H1 (cell line): Measurements from ENCODE around the gene LHPP. TPM values are rescaled to one million over a fixed set of nuclear protein-coding genes. Genes with fewer than 3 reads are reported as not detected.

ENCODE experiments used
- ASH2L ChIP-seq: fragments of 200-600, 300-600 bp; sonication (generic); IDR thresholded peaks from one replicate; pipeline ENCODE4 v1.7.1; 2017; ENCODE audit warnings: low read length
- BCL11A ChIP-seq, 2 experiments: IDR thresholded peaks; one replicate each; pipeline ENCODE4 v1.6.1; 2011; ENCODE audit warnings: low read depth in 2 of 2, low read length in 2 of 2, mild to moderate bottlenecking in 2 of 2
- BRCA1 ChIP-seq: IDR thresholded peaks from 2 replicates; pipeline ENCODE4 v1.6.1; 2012; ENCODE audit warnings: low read depth, low read length, improper control_type of control experiment
- CBX5 ChIP-seq: fragments of 300-800, 300-1000 bp; sonication (generic); IDR thresholded peaks from 2 replicates; pipeline ENCODE4 v1.7.1; 2016; ENCODE audit warnings: antibody characterized with exemption, low read length, low read depth
- GABPA ChIP-seq: IDR thresholded peaks from 2 replicates; pipeline ENCODE4 v1.6.1; 2011; ENCODE audit warnings: mild to moderate bottlenecking, low read length, moderate library complexity, borderline replicate concordance; ENCODE audit not compliant: insufficient read depth
- JUND ChIP-seq: IDR thresholded peaks from 2 replicates; pipeline ENCODE4 v1.6.1; 2011; ENCODE audit warnings: mild to moderate bottlenecking, improper control_type of control experiment, low read length
- KDM5A ChIP-seq: fragments of 200-600 bp; IDR thresholded peaks from 2 replicates; pipeline ENCODE4 v1.7.1; 2012; ENCODE audit warnings: mild to moderate bottlenecking, low read length, inconsistent platforms, mixed read lengths
- SIRT6 ChIP-seq: IDR thresholded peaks from one replicate; pipeline ENCODE4 v1.7.1; 2012; ENCODE audit warnings: low read length, inconsistent platforms
- SIX5 ChIP-seq: IDR thresholded peaks from 2 replicates; pipeline ENCODE4 v1.6.1; 2011; ENCODE audit warnings: mild to moderate bottlenecking, low read depth, low read length
- polyA plus RNA-seq, 7 experiments: library from polyadenylated mRNA; depleted of rRNA in 3 of 7; stranded (reverse) in 5 of 7; unstranded in 2 of 7; fragments of >200 nt in 5 of 7; fragments of 200-250 nt in 2 of 7; gene quantifications; 1 replicate in 5 of 7; 2 replicates in 1 of 7; 4 replicates in 1 of 7; pipeline versions ENCODE4 v1.2.1 to v1.2.3, GENCODE V29; 2011 to 2013; ENCODE audit warnings: missing spikeins in 2 of 7, mixed read lengths in 2 of 7
- total RNA-seq: library from RNA; stranded (reverse); fragmentation: NEBNext Ultra II Directional; extraction: Animal tissue kit (Norgen Biotek cat#: 25700); gene quantifications from 2 replicates; pipeline ENCODE4 v1.2.1, GENCODE V29; 2021
- TF ChIP-seq, protein P1 (sequence below): fragments of 300-600 bp; sonication (generic); IDR thresholded peaks from 2 replicates; pipeline ENCODE4 v1.7.1; 2012; ENCODE audit warnings: low read length, moderate library complexity, mild to moderate bottlenecking, inconsistent platforms; ENCODE audit not compliant: insufficient replicate concordance
- TF ChIP-seq, protein P2 (sequence below): IDR thresholded peaks from 2 replicates; pipeline ENCODE4 v1.6.1; 2012; ENCODE audit warnings: inconsistent platforms

The LHPP gene
- total and polyA plus RNA-seq, 2 of the 8 experiments (the other 6 are each of a cell fraction or from before 2014, with no cell fraction given) = 26.0 to 45.0 TPM

DNA sequence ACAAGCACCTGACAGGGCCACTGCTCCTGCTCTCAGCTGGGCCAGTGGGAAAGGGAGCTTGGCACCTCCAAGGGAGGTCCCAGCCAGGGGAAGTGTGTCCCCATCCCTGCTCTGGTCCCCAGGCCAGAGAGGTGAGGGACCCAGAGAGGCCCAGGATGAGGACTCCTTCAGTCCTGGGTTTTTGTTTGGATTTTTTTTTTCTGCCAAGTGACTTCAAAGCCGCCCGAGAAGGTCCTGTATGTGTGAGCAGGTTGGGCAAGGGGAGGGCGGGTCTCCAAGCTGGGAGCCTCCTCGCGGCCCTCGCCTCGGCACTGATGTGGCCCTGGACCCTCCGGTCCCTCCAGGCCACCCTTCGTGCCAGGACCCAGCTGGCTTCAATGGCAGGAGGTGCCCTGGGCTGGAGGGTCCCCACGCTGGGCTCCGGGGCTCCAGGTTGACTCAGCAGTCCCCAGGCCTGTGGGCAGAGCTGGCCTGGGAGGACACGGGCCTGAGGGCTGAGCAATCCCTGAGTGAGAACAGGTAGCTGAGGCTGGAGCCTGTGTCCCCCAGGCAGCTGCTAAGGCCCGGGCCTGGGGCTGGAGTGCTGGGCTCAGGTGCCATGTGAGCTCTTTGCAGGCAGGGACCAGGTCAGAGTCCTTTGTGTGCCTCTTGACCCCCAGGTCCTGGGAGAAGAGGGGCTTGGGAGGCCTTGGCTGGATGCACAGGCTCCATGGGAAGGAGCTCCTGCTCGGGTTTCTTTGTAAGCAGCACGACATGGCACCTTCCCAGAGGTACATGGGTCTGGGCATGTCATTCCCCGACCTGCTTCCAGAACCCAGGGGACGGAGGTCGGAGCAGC lies 142.0 kb downstream of the LHPP start (continued):
- TF ChIP-seq, protein P1, sequence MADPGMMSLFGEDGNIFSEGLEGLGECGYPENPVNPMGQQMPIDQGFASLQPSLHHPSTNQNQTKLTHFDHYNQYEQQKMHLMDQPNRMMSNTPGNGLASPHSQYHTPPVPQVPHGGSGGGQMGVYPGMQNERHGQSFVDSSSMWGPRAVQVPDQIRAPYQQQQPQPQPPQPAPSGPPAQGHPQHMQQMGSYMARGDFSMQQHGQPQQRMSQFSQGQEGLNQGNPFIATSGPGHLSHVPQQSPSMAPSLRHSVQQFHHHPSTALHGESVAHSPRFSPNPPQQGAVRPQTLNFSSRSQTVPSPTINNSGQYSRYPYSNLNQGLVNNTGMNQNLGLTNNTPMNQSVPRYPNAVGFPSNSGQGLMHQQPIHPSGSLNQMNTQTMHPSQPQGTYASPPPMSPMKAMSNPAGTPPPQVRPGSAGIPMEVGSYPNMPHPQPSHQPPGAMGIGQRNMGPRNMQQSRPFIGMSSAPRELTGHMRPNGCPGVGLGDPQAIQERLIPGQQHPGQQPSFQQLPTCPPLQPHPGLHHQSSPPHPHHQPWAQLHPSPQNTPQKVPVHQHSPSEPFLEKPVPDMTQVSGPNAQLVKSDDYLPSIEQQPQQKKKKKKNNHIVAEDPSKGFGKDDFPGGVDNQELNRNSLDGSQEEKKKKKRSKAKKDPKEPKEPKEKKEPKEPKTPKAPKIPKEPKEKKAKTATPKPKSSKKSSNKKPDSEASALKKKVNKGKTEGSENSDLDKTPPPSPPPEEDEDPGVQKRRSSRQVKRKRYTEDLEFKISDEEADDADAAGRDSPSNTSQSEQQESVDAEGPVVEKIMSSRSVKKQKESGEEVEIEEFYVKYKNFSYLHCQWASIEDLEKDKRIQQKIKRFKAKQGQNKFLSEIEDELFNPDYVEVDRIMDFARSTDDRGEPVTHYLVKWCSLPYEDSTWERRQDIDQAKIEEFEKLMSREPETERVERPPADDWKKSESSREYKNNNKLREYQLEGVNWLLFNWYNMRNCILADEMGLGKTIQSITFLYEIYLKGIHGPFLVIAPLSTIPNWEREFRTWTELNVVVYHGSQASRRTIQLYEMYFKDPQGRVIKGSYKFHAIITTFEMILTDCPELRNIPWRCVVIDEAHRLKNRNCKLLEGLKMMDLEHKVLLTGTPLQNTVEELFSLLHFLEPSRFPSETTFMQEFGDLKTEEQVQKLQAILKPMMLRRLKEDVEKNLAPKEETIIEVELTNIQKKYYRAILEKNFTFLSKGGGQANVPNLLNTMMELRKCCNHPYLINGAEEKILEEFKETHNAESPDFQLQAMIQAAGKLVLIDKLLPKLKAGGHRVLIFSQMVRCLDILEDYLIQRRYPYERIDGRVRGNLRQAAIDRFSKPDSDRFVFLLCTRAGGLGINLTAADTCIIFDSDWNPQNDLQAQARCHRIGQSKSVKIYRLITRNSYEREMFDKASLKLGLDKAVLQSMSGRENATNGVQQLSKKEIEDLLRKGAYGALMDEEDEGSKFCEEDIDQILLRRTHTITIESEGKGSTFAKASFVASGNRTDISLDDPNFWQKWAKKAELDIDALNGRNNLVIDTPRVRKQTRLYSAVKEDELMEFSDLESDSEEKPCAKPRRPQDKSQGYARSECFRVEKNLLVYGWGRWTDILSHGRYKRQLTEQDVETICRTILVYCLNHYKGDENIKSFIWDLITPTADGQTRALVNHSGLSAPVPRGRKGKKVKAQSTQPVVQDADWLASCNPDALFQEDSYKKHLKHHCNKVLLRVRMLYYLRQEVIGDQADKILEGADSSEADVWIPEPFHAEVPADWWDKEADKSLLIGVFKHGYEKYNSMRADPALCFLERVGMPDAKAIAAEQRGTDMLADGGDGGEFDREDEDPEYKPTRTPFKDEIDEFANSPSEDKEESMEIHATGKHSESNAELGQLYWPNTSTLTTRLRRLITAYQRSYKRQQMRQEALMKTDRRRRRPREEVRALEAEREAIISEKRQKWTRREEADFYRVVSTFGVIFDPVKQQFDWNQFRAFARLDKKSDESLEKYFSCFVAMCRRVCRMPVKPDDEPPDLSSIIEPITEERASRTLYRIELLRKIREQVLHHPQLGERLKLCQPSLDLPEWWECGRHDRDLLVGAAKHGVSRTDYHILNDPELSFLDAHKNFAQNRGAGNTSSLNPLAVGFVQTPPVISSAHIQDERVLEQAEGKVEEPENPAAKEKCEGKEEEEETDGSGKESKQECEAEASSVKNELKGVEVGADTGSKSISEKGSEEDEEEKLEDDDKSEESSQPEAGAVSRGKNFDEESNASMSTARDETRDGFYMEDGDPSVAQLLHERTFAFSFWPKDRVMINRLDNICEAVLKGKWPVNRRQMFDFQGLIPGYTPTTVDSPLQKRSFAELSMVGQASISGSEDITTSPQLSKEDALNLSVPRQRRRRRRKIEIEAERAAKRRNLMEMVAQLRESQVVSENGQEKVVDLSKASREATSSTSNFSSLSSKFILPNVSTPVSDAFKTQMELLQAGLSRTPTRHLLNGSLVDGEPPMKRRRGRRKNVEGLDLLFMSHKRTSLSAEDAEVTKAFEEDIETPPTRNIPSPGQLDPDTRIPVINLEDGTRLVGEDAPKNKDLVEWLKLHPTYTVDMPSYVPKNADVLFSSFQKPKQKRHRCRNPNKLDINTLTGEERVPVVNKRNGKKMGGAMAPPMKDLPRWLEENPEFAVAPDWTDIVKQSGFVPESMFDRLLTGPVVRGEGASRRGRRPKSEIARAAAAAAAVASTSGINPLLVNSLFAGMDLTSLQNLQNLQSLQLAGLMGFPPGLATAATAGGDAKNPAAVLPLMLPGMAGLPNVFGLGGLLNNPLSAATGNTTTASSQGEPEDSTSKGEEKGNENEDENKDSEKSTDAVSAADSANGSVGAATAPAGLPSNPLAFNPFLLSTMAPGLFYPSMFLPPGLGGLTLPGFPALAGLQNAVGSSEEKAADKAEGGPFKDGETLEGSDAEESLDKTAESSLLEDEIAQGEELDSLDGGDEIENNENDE = no peak
- TF ChIP-seq GABPA (no peak), SIRT6 (no peak), CBX5 (no peak), KDM5A (no peak), JUND (no peak), ASH2L (no peak), SIX5 (no peak), BCL11A (IDR thresholded peaks at IDR 0.05; ENCODE audit: low read depth in 2 of 2, low read length in 2 of 2) (no peak), BRCA1 (no peak)
- TF ChIP-seq, protein P2, sequence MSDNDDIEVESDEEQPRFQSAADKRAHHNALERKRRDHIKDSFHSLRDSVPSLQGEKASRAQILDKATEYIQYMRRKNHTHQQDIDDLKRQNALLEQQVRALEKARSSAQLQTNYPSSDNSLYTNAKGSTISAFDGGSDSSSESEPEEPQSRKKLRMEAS = no peak
